B cell (primary cell): ENCODE results near the gene PRDM10. TPM values are rescaled to one million over a fixed set of nuclear protein-coding genes. Genes with fewer than 3 reads are reported as not detected.

Experiments used
- ATAC-seq: fragments of 200-7000 bp; cut with Tn5 transposase; one replicate; pipeline ENCODE4 v1.10.0; 2021; ENCODE audit warnings: low read depth, mild to moderate bottlenecking, moderate number of reproducible peaks, moderate library complexity
- CTCF ChIA-PET: fragments of 350-600 bp; sonication (Branson Sonifier 250); formaldehyde crosslinking; loops from one replicate; lab custom pipeline; 2021; ENCODE audit warnings: antibody characterized with exemption, inconsistent platforms; lab: Charles Lee
- POLR2A ChIA-PET: fragments of 350-600 bp; sonication (Branson Sonifier 250); formaldehyde crosslinking; loops from one replicate; lab custom pipeline; 2021; ENCODE audit warnings: antibody characterized with exemption; lab: Charles Lee
- DNase-seq: peaks from one replicate; pipeline ENCODE4 v3.0.0; 2013
- H2AFZ ChIP-seq: 2 replicates; pipeline ENCODE4 v1.6.1; 2012; ENCODE audit warnings: mild to moderate bottlenecking, low read depth, low read length; ENCODE audit not compliant: insufficient read depth, poor library complexity, severe bottlenecking
- H3K27ac ChIP-seq, 2 donors: 1 replicate in 1 of 2; 2 replicates in 1 of 2; pipeline ENCODE4 v1.5.1; 2012 to 2013; ENCODE audit warnings: low read length in 2 of 2, mild to moderate bottlenecking in 2 of 2, moderate library complexity in 1 of 2
- H3K27me3 ChIP-seq, 4 experiments: fragments of 200-600 bp in 1 of 4; sonication (generic) in 1 of 4; replicated peaks in 1 of 4; 1 replicate in 2 of 4; 2 replicates in 2 of 4; pipeline versions ENCODE4 v1.6.1 to v1.7.0; 2013 to 2016; ENCODE audit warnings: low read length in 3 of 4, mild to moderate bottlenecking in 2 of 4, mixed read lengths in 1 of 4, moderate library complexity in 1 of 4; ENCODE audit not compliant: insufficient read depth in 4 of 4, control insufficient read depth in 3 of 4; ENCODE audit errors: control extremely low read depth in 1 of 4
- H3K36me3 ChIP-seq, 2 experiments: replicated peaks in 1 of 2; 1 replicate in 1 of 2; 2 replicates in 1 of 2; pipeline versions ENCODE4 v1.6.1 to v1.7.1; 2013; ENCODE audit warnings: low read length in 1 of 2; ENCODE audit not compliant: insufficient read depth in 2 of 2, control insufficient read depth in 1 of 2; ENCODE audit errors: control extremely low read depth in 1 of 2, extremely low read depth in 1 of 2
- H3K4me1 ChIP-seq, 2 donors: fragments of 200-600 bp in 1 of 2; sonication (generic) in 1 of 2; 1 replicate in 1 of 2; 2 replicates in 1 of 2; pipeline versions ENCODE4 v1.5.1 to v1.6.1; 2013 to 2017; ENCODE audit warnings: low read length in 2 of 2; ENCODE audit not compliant: control insufficient read depth in 2 of 2, insufficient read depth in 2 of 2
- H3K4me2 ChIP-seq: replicated peaks from 2 replicates; pipeline ENCODE3; 2012; ENCODE audit warnings: mild to moderate bottlenecking, low read depth, low read length; ENCODE audit not compliant: poor library complexity, severe bottlenecking
- H3K4me3 ChIP-seq, 5 experiments: fragments of 200-600 bp in 1 of 5; sonication (generic) in 1 of 5; 1 replicate in 3 of 5; 2 replicates in 2 of 5; pipeline versions ENCODE4 v1.5.1 to v1.7.0; 2011 to 2016; ENCODE audit warnings: low read length in 4 of 5, mild to moderate bottlenecking in 4 of 5, low read depth in 2 of 5, control low read depth in 1 of 5, moderate library complexity in 1 of 5; ENCODE audit not compliant: insufficient read depth in 1 of 5; ENCODE audit errors: control extremely low read depth in 1 of 5, extremely low read depth in 1 of 5
- H3K79me2 ChIP-seq: fragments of 200-600 bp; sonication (generic); one replicate; pipeline ENCODE4 v1.6.0; 2016; ENCODE audit warnings: low read length; ENCODE audit not compliant: control insufficient read depth, insufficient read depth
- H3K9ac ChIP-seq: fragments of 200-600 bp; sonication (generic); 2 replicates; pipeline ENCODE4 v1.6.1; 2017; ENCODE audit warnings: mild to moderate bottlenecking, low read length, moderate library complexity
- H3K9me3 ChIP-seq, 3 donors: one replicate each; pipeline versions ENCODE4 v1.6.1 to v1.7.1; 2013; ENCODE audit warnings: low read length in 2 of 3; ENCODE audit not compliant: control insufficient read depth in 2 of 3, insufficient read depth in 1 of 3; ENCODE audit errors: control extremely low read depth in 1 of 3
- H4K20me1 ChIP-seq: 2 replicates; pipeline ENCODE4 v1.6.0; 2012; ENCODE audit warnings: mild to moderate bottlenecking, low read length; ENCODE audit not compliant: insufficient read depth, control insufficient read depth, poor library complexity, severe bottlenecking
- H3K27ac Mint-ChIP-seq: one replicate; pipeline ENCODE4 v1.8.0; 2021; ENCODE audit warnings: mixed read lengths
- H3K27me3 Mint-ChIP-seq: one replicate; pipeline ENCODE4 v1.8.0; 2021; ENCODE audit warnings: mixed read lengths
- H3K4me1 Mint-ChIP-seq: one replicate; pipeline ENCODE4 v1.8.0; 2021; ENCODE audit warnings: mixed read lengths
- H3K4me3 Mint-ChIP-seq: one replicate; pipeline ENCODE4 v1.8.0; 2021; ENCODE audit warnings: mixed read lengths
- H3K9me3 Mint-ChIP-seq: one replicate; pipeline ENCODE4 v1.8.0; 2022; ENCODE audit warnings: mixed read lengths; ENCODE audit not compliant: insufficient read depth
- EZH2 ChIP-seq: IDR thresholded peaks from 2 replicates; pipeline ENCODE4 v1.6.1; 2012; ENCODE audit warnings: borderline replicate concordance, low read depth, mild to moderate bottlenecking, moderate library complexity, low read length; ENCODE audit not compliant: insufficient read depth, poor library complexity, severe bottlenecking
- WGBS: methylation state at CpG from one replicate; pipeline ENCODE4 v1.1.5; 2013; ENCODE audit warnings: missing lambda C conversion rate; ENCODE audit not compliant: insufficient coverage; 5-methylcytosine and 5-hydroxymethylcytosine counted together
- intact Hi-C: fragments of 100-400 bp; cut with micrococcal nuclease; formaldehyde crosslinking; loops from one replicate; pipeline ENCODE4 v1.10.0; 2022
- polyA plus RNA-seq: library from polyadenylated mRNA; depleted of rRNA; stranded (reverse); fragments of >200 nt; gene quantifications from 2 replicates; pipeline ENCODE4 v1.2.3, GENCODE V29; 2012
- total RNA-seq, 2 donors: library from RNA; stranded (reverse); fragments of 120-200 nt in 1 of 2; gene quantifications; 1 replicate in 1 of 2; 2 replicates in 1 of 2; pipeline versions ENCODE4 v1.2.3 to v1.2.4, GENCODE V29; 2013 to 2022
- TF ChIP-seq, protein P1 (sequence below): fragments of 200-600 bp; IDR thresholded peaks from one replicate; pipeline ENCODE4 v1.8.0; 2022; ENCODE audit warnings: antibody characterized with exemption, mild to moderate bottlenecking

Gene PRDM10
- total and polyA plus RNA-seq, 2 donors (not counting 1 experiment from before 2014, with no cell fraction given): 4.5 to 17.5 TPM

DNA sequence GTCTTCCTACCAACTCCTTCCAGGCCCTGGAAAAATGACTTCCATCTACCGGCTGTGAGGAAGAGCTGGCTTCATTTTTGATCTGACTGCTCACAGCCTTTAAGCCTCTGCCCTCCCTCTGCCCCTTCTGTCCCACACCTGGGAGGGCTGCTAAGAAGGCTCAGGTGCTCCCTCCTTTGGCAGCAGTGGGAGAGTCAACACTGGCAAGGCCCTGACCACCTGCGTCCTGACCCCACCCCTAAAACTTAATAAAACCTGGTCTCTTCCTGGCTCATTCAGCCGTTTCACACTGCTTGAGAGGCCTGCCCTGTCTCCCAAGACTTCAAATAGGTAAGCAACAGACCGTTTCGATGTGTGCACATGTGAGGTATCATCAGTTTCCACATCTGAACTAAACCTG is 55.2 kb downstream of the PRDM10 start:
- POLR2A ChIA-PET: no interaction called here

DNA sequence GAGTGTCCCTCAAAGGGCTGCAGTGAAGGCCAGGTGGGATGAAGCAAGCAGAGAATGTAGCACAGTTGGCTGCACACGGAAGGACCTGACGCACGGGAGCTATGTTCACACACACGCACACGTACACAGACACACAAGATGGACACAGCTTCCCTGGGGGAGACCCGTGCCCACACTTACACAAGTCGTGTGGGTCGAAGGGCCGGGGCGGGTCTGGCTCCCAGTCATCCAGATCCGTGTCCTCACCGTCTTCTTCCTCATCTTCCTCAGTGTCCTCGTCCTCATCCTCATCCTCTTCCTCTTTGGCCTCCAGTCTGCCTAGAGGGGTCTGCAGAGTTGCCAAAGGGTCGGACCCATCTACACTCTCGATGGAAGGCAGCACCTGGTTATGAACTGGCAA is 55.7 kb downstream of the PRDM10 start:
- Histone ChIP-seq H3K36me3 (peaks cover 0 to 17% of the 10 kb centered on the region in 2 experiments), H3K9me3 (no peaks in the 10 kb centered on the region), H4K20me1 (no peaks in the 10 kb centered on the region), H3K9ac (no peak overlapping the region), H3K4me3 (no peak overlapping the region), H3K4me1 (peaks cover 0 to 5% of the 10 kb centered on the region in 2 donors), H3K4me2 (no peak overlapping the region), H3K27me3 (no peaks in the 10 kb centered on the region), H3K27ac (no peak overlapping the region), H2AFZ (no peak overlapping the region), H3K79me2 (no peaks in the 10 kb centered on the region)
- H3K27ac Mint-ChIP-seq: no peak overlapping the region
- H3K27me3 Mint-ChIP-seq: no peaks in the 10 kb centered on the region
- 93% methylated on average over 14 of the region's 15 CpGs for WGBS
- H3K9me3 Mint-ChIP-seq: no peaks in the 10 kb centered on the region
- DNase-seq (no peak), ATAC-seq (no peak)
- TF ChIP-seq EZH2: no peak
- TF ChIP-seq, protein P1, sequence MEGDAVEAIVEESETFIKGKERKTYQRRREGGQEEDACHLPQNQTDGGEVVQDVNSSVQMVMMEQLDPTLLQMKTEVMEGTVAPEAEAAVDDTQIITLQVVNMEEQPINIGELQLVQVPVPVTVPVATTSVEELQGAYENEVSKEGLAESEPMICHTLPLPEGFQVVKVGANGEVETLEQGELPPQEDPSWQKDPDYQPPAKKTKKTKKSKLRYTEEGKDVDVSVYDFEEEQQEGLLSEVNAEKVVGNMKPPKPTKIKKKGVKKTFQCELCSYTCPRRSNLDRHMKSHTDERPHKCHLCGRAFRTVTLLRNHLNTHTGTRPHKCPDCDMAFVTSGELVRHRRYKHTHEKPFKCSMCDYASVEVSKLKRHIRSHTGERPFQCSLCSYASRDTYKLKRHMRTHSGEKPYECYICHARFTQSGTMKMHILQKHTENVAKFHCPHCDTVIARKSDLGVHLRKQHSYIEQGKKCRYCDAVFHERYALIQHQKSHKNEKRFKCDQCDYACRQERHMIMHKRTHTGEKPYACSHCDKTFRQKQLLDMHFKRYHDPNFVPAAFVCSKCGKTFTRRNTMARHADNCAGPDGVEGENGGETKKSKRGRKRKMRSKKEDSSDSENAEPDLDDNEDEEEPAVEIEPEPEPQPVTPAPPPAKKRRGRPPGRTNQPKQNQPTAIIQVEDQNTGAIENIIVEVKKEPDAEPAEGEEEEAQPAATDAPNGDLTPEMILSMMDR: no peak
- H3K4me1 Mint-ChIP-seq: peaks cover 18% of the 10 kb centered on the region
- intact Hi-C loops: no loop called here
- POLR2A ChIA-PET: no interaction called here
- no peak overlapping the region for H3K4me3 Mint-ChIP-seq
- CTCF ChIA-PET: interaction anchor here (1.2 to 1.6 kb wide), 2 partner anchors 24 to 45 kb away, joined by 3 to 5 read pairs; no protein-coding TSS in a partner anchor

More for the DNA sequence above, 55.2 kb downstream of the PRDM10 start:
- CTCF ChIA-PET: interaction anchor here (1.2 to 1.9 kb wide), 3 partner anchors 24 to 184 kb away, joined by 3 to 6 read pairs (median 5); no protein-coding TSS in a partner anchor
- no peaks in the 10 kb centered on the region for H3K27me3 Mint-ChIP-seq
- Histone ChIP-seq H3K27me3 (no peaks in the 10 kb centered on the region), H4K20me1 (no peaks in the 10 kb centered on the region), H3K9me3 (no peaks in the 10 kb centered on the region), H3K79me2 (no peaks in the 10 kb centered on the region), H3K4me3 (no peak overlapping the region), H3K9ac (no peak overlapping the region), H3K4me1 (peaks cover 0 to 5% of the 10 kb centered on the region in 2 donors), H3K4me2 (no peak overlapping the region), H3K36me3 (peaks cover 0 to 13% of the 10 kb centered on the region in 2 experiments), H3K27ac (no peak overlapping the region), H2AFZ (no peak overlapping the region)
- H3K4me3 Mint-ChIP-seq: no peak overlapping the region
- peaks cover 18% of the 10 kb centered on the region for H3K4me1 Mint-ChIP-seq
- TF ChIP-seq, protein P1: no peak
- no peak for TF ChIP-seq EZH2
- DNase-seq: no peak
- H3K27ac Mint-ChIP-seq: no peak overlapping the region
- no peak for ATAC-seq
- 47% methylated on average over 3 of the region's 5 CpGs for WGBS
- H3K9me3 Mint-ChIP-seq: no peaks in the 10 kb centered on the region
- intact Hi-C loops: no loop called here
